Spleen (tissue), 11 donors: Measurements from ENCODE around the gene SERPINE1. TPM values are rescaled to one million over a fixed set of nuclear protein-coding genes. Genes with fewer than 3 reads are reported as not detected.

Experiments
- DNase-seq: peaks from one replicate; pipeline ENCODE4 v3.0.0-alpha.2; 2020
- H3K27ac ChIP-seq, 8 donors: fragments of 200-600 bp; sonication (generic) in 7 of 8; 1 replicate in 4 of 8; 2 replicates in 4 of 8; pipeline versions ENCODE4 v1.5.0 to v1.8.0; 2016 to 2021; ENCODE audit warnings: inconsistent platforms in 4 of 8, mild to moderate bottlenecking in 4 of 8, moderate library complexity in 1 of 8
- H3K27me3 ChIP-seq, 7 donors: fragments of 200-600 bp; sonication (generic) in 6 of 7; replicated peaks in 1 of 7; 1 replicate in 4 of 7; 2 replicates in 3 of 7; pipeline versions ENCODE4 v1.5.0 to v1.8.0; 2016 to 2021; ENCODE audit warnings: inconsistent platforms in 3 of 7, mild to moderate bottlenecking in 1 of 7
- H3K36me3 ChIP-seq, 6 donors: fragments of 200-600 bp; sonication (generic) in 5 of 6; 1 replicate in 4 of 6; 2 replicates in 2 of 6; pipeline versions ENCODE4 v1.5.0 to v1.8.0; 2016 to 2021; ENCODE audit warnings: inconsistent platforms in 2 of 6
- H3K4me1 ChIP-seq, 6 donors: fragments of 200-600 bp; sonication (generic) in 5 of 6; 1 replicate in 3 of 6; 2 replicates in 3 of 6; pipeline versions ENCODE4 v1.5.0 to v1.8.0; 2016 to 2021; ENCODE audit warnings: inconsistent platforms in 3 of 6
- H3K4me3 ChIP-seq, 8 donors: fragments of 200-600 bp; sonication (generic) in 7 of 8; 1 replicate in 4 of 8; 2 replicates in 4 of 8; pipeline versions ENCODE4 v1.5.0 to v1.8.0; 2016 to 2021; ENCODE audit warnings: inconsistent platforms in 4 of 8, mild to moderate bottlenecking in 4 of 8, moderate library complexity in 2 of 8
- H3K9me3 ChIP-seq, 8 donors: fragments of 200-600 bp; sonication (generic) in 7 of 8; 1 replicate in 4 of 8; 2 replicates in 4 of 8; pipeline versions ENCODE4 v1.5.0 to v1.8.0; 2016 to 2021; ENCODE audit warnings: inconsistent platforms in 4 of 8
- CTCF ChIP-seq, 11 experiments: fragments of 200-600 bp in 7 of 11; fragments of 450-650 bp in 4 of 11; sonication (generic) in 4 of 11; IDR thresholded peaks in 8 of 11; conservative IDR thresholded peaks in 3 of 11; 1 replicate in 7 of 11; 2 replicates in 4 of 11; pipeline versions ENCODE4 v1.4.0 to v1.8.0; 2016 to 2021; ENCODE audit warnings: antibody characterized with exemption in 11 of 11, inconsistent platforms in 4 of 11, mild to moderate bottlenecking in 1 of 11
- POLR2A ChIP-seq, 3 donors: fragments of 450-650 bp; IDR thresholded peaks; one replicate each; pipeline ENCODE4 v1.5.1; 2017; ENCODE audit warnings: antibody characterized with exemption in 3 of 3, mild to moderate bottlenecking in 1 of 3
- POLR2AphosphoS5 ChIP-seq, 3 donors: sonication (generic); formaldehyde crosslinking; IDR thresholded peaks; one replicate each; pipeline ENCODE4 v1.5.1; 2017; ENCODE audit warnings: antibody characterized with exemption in 3 of 3
- WGBS, 5 donors: extraction: QIAGEN DNeasy Blood & Tissue Kit in 3 of 5; methylation state at CpG; one replicate each; pipeline versions ENCODE4 v1.1.5 to v1.1.7; 2013 to 2018; 5-methylcytosine and 5-hydroxymethylcytosine counted together
- intact Hi-C: fragments of 100-400 bp; cut with DNase I; formaldehyde crosslinking; loops from one replicate; pipeline ENCODE4 v1.15.0; 2023; ENCODE audit warnings: low total_unique reads
- polyA plus RNA-seq, 3 donors: library from polyadenylated mRNA; stranded (reverse); fragments of 200-250 nt; gene quantifications; one replicate each; pipeline ENCODE4 v1.2.1, GENCODE V29; 2013
- total RNA-seq, 7 donors: library from RNA; depleted of rRNA in 3 of 7; stranded (reverse); fragments of >200 nt in 3 of 7; fragmentation: NEBNext Ultra II Directional in 4 of 7; extraction: Animal tissue kit (Norgen Biotek cat#: 25700) in 4 of 7; gene quantifications; one replicate each; pipeline versions ENCODE4 v1.1.0 to v1.2.1, GENCODE V29; 2016 to 2021
- donor health status: healthy with polysubstance abuse.
- donor health status: DM: no; HTN: no; CAD: no; lungs with moderate emphysema.
- donor health status: DM: no; HTN: no; CAD: no.
- donor health status: Bipolar disorder and iron deficiency.
- donor health status: healthy.
- donor health status: DM: no; HTN: no; CAD: no.
- donor health status: DM: yes; HTN: yes; CAD: no.

The SERPINE1 gene
- total and polyA plus RNA-seq, 10 donors, result 2.2 to 46.4 (median 4.7) TPM

GRCh38 chr7:101166909-101167644, 40.2 kb downstream of the SERPINE1 start:
- Histone ChIP-seq H3K36me3 (no peaks in the 10 kb centered on the region), H3K9me3 (peaks cover 0 to 6% (median 0%) of the 10 kb centered on the region in 8 donors), H3K4me3 (no peak overlapping the region), H3K27ac (no peak overlapping the region), H3K4me1 (peaks cover 45 to 84% (median 69%) of the 10 kb centered on the region in 6 donors), H3K27me3 (peaks cover 9 to 100% (median 100%) of the 10 kb centered on the region in 7 donors)
- TF ChIP-seq POLR2AphosphoS5 (IDR thresholded peaks at IDR 0.05) (no peak), POLR2A (IDR thresholded peaks at IDR 0.05) (no peak), CTCF (IDR thresholded peaks at IDR 0.05 in 8 of 11, conservative IDR thresholded peaks at IDR 0.05 in 3 of 11) (no peak)
- no peak for DNase-seq
- WGBS, 5 donors, result 1 to 2% (median 2%) methylated on average over 18 to 19 of the region's 19 CpGs
- intact Hi-C loops, result no loop called here

GRCh38 chr7:101167645-101168411, 40.9 kb downstream of the SERPINE1 start:
- no peak for TF ChIP-seq POLR2A (IDR thresholded peaks at IDR 0.05)
- no peak for TF ChIP-seq POLR2AphosphoS5 (IDR thresholded peaks at IDR 0.05)
- no peak for TF ChIP-seq CTCF (IDR thresholded peaks at IDR 0.05 in 8 of 11, conservative IDR thresholded peaks at IDR 0.05 in 3 of 11)
- peaks cover 0 to 6% (median 0%) of the 10 kb centered on the region in 8 donors for H3K9me3 ChIP-seq
- H3K36me3 ChIP-seq, result no peaks in the 10 kb centered on the region
- H3K27me3 ChIP-seq, result peaks cover 16 to 100% (median 100%) of the 10 kb centered on the region in 7 donors
- no peak overlapping the region for H3K27ac ChIP-seq
- H3K4me1 ChIP-seq, result peaks cover 47 to 84% (median 69%) of the 10 kb centered on the region in 6 donors
- intact Hi-C loops, result no loop called here
- WGBS, 5 donors, result 3 to 12% (median 6%) methylated on average over 12 of the region's 12 CpGs
- no peak overlapping the region for H3K4me3 ChIP-seq
- DNase-seq, result no peak

- Histone ChIP-seq H3K27me3 (peaks cover 19 to 100% (median 100%) of the 10 kb centered on the region in 7 donors), H3K9me3 (peaks cover 0 to 6% (median 0%) of the 10 kb centered on the region in 8 donors), H3K4me1 (peaks cover 54 to 84% (median 69%) of the 10 kb centered on the region in 6 donors), H3K4me3 (no peak overlapping the region), H3K36me3 (no peaks in the 10 kb centered on the region), H3K27ac (no peak overlapping the region)
- no peak for DNase-seq
- intact Hi-C loops, result no loop called here
- 2 to 7% (median 3%) methylated on average over 6 of the region's 6 CpGs for WGBS, 5 donors
- TF ChIP-seq POLR2A (IDR thresholded peaks at IDR 0.05), result no peak
- no peak for TF ChIP-seq POLR2AphosphoS5 (IDR thresholded peaks at IDR 0.05)
- no peak for TF ChIP-seq CTCF (IDR thresholded peaks at IDR 0.05 in 8 of 11, conservative IDR thresholded peaks at IDR 0.05 in 3 of 11)
Measured at GRCh38 chr7:101168412-101169049, 41.6 kb downstream of the SERPINE1 start.
